ENCODE data around the gene MT1HL1. TPM values are rescaled to one million over a fixed set of nuclear protein-coding genes. Genes with fewer than 3 reads are reported as not detected.

Gene MT1HL1
- total RNA-seq, 4 donors from 2014 or later = not detected

DNA sequence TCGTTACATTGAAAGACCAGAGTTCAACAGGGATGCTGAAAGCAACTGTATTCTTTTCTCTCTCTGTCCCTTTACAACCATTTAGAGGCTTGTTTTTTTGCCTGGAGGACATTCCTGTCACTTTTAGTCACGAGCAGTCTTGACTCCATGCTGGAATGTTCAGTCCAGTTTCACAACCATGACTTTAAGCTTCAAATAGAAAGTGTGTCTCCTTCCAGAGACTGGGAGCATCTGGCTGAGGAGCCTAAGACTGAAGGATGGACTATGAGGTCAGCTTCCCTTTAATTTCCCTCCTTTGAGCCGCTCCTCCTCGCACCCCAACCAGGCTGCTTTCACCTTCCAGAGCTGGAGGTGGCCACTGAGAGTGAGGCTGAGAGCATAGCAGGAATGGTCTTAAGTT is 27.2 kb upstream of the MT1HL1 start:
- no peak for DNase-seq (ENCODE audit: low spot score in 2 of 2)
- intact Hi-C loops (cut with DNase I; ENCODE audit: low total_unique reads) = no loop called here
- 41 to 50% methylated on average over 4 of the region's 4 CpGs for WGBS, 2 donors
- H3K4me3 ChIP-seq (ENCODE audit: low read depth, poor library complexity, severe bottlenecking) = no peak overlapping the region
- no peak for TF ChIP-seq POLR2A (IDR thresholded peaks at IDR 0.05)
- TF ChIP-seq, protein P1, sequence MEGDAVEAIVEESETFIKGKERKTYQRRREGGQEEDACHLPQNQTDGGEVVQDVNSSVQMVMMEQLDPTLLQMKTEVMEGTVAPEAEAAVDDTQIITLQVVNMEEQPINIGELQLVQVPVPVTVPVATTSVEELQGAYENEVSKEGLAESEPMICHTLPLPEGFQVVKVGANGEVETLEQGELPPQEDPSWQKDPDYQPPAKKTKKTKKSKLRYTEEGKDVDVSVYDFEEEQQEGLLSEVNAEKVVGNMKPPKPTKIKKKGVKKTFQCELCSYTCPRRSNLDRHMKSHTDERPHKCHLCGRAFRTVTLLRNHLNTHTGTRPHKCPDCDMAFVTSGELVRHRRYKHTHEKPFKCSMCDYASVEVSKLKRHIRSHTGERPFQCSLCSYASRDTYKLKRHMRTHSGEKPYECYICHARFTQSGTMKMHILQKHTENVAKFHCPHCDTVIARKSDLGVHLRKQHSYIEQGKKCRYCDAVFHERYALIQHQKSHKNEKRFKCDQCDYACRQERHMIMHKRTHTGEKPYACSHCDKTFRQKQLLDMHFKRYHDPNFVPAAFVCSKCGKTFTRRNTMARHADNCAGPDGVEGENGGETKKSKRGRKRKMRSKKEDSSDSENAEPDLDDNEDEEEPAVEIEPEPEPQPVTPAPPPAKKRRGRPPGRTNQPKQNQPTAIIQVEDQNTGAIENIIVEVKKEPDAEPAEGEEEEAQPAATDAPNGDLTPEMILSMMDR (IDR thresholded peaks at IDR 0.05) = no peak

DNA sequence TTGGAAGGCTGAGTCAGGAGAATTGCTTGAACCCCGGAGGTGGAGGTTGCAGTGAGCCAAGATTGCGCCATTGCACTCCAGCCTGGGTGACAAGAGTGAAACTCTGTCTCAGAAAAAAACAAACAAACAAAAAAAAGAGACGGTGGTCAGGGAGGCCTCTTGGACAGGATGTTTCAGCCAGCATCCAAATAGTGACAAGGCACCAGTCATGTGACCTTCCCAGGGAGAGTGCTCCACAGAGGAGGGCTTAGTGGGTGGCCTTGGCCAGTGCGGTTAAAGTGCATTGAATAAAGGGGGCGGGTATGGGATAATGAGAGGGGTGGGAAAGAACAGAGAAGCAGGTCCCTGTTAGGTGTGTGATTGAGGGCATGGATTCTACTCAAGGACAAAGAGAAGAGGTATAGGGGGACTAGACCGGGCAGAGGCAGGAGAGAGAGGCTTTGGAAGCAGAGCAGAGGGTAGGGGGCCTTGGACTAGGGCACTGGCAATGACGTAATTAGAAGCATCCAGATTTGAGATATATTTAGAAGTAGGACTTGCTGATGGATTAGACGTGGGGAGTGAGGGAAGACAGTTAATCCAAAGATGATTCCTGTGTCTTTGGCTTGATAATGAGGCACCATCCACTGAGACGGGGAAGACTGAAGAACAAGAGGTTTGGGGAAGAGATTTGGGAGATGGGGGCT is 25.8 kb upstream of the MT1HL1 start:
- intact Hi-C loops (cut with DNase I; ENCODE audit: low total_unique reads) = no loop called here
- 78% methylated on average over 9 of the region's 9 CpGs for WGBS, 2 donors
- H3K4me3 ChIP-seq (ENCODE audit: low read depth, poor library complexity, severe bottlenecking) = no peak overlapping the region
- TF ChIP-seq POLR2A (IDR thresholded peaks at IDR 0.05) = no peak
- TF ChIP-seq, protein P1 (IDR thresholded peaks at IDR 0.05) = no peak
- no peak for DNase-seq (ENCODE audit: low spot score in 2 of 2)

- 80 to 81% methylated on average over 3 of the region's 3 CpGs for WGBS, 2 donors
- intact Hi-C loops (cut with DNase I; ENCODE audit: low total_unique reads) = no loop called here
- DNase-seq (ENCODE audit: low spot score in 2 of 2) = no peak
- TF ChIP-seq, protein P1 (IDR thresholded peaks at IDR 0.05) = no peak
- no peak for TF ChIP-seq POLR2A (IDR thresholded peaks at IDR 0.05)
- H3K4me3 ChIP-seq (ENCODE audit: low read depth, poor library complexity, severe bottlenecking) = no peak overlapping the region
Observed at GRCh38 chr1:237029240-237029639, 25.0 kb upstream of the MT1HL1 start.

DNA sequence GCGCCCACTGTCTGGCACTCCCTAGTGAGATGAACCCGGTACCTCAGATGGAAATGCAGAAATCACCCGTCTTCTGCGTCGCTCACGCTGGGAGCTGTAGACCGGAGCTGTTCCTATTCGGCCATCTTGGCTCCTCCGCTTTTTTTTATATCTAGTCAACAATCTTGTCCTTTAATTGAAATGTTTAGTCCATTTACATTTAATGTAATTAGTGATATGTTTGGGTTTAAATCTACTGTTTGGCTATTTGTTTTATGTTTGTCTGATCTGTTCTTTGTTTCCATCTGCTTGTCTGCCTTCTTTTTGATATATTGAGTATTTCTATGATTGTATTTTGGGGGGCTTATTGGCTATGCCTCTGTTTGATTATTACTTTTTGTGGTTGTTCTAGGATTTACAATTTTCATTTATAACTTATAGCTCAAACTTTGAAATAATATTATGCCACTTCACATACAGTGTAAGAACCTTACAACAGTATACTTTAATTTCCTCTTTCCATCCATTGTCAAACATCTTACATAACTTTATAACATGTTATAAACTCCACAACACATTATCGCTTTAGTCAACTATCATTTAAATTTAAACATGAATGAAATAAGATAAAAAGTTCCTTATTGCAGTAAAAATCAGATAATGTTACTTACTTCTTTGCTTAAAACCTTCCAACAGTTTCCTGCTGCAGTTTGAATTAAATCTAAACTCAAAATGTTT is 21.3 kb upstream of the MT1HL1 start:
- WGBS, 2 donors = 93 to 97% methylated on average over 9 of the region's 10 CpGs
- intact Hi-C loops (cut with DNase I; ENCODE audit: low total_unique reads) = no loop called here

GRCh38 chr1:237018896-237019295 is 14.7 kb upstream of the MT1HL1 start:
- H3K4me3 ChIP-seq (ENCODE audit: low read depth, poor library complexity, severe bottlenecking) = no peak overlapping the region
- no peak for DNase-seq (ENCODE audit: low spot score in 2 of 2)
- TF ChIP-seq POLR2A (IDR thresholded peaks at IDR 0.05) = no peak
- TF ChIP-seq, protein P1 (IDR thresholded peaks at IDR 0.05) = no peak
- intact Hi-C loops (cut with DNase I; ENCODE audit: low total_unique reads) = no loop called here

More for the DNA sequence above, 21.3 kb upstream of the MT1HL1 start:
- TF ChIP-seq, protein P1 (IDR thresholded peaks at IDR 0.05) = no peak
- no peak overlapping the region for H3K4me3 ChIP-seq (ENCODE audit: low read depth, poor library complexity, severe bottlenecking)
- no peak for DNase-seq (ENCODE audit: low spot score in 2 of 2)

Data from lower leg skin (tissue), 4 donors.